Mesendoderm (in vitro differentiated cells): ENCODE data around the gene CFAP45.

ENCODE experiments used
- DNase-seq: peaks from one replicate; pipeline ENCODE4 v3.0.0; 2013
- H2AK5ac ChIP-seq: 2 replicates; pipeline ENCODE4 v1.6.1; 2013; ENCODE audit warnings: low read length, inconsistent platforms
- H2BK120ac ChIP-seq: 2 replicates; pipeline ENCODE4 v1.6.1; 2013; ENCODE audit warnings: low read depth, mild to moderate bottlenecking, low read length, moderate library complexity, mixed read lengths
- H2BK15ac ChIP-seq: replicated peaks from 2 replicates; pipeline ENCODE4 v1.6.1; 2013; ENCODE audit warnings: low read depth, mild to moderate bottlenecking, moderate library complexity
- H2BK5ac ChIP-seq: 2 replicates; pipeline ENCODE4 v1.6.1; 2013; ENCODE audit warnings: low read length, inconsistent platforms
- H3K18ac ChIP-seq: 2 replicates; pipeline ENCODE4 v1.6.1; 2013; ENCODE audit warnings: mild to moderate bottlenecking, low read length, mixed read lengths
- H3K23ac ChIP-seq: one replicate; pipeline ENCODE4 v1.6.1; 2013; ENCODE audit warnings: low read length
- H3K27ac ChIP-seq: 2 replicates; pipeline ENCODE4 v1.5.1; 2013; ENCODE audit warnings: low read depth, mild to moderate bottlenecking, inconsistent platforms, low read length, moderate library complexity
- H3K27me3 ChIP-seq: 2 replicates; pipeline ENCODE4 v1.6.1; 2013; ENCODE audit warnings: low read length, control low read depth, mild to moderate bottlenecking, inconsistent platforms; ENCODE audit not compliant: insufficient read depth, poor library complexity
- H3K36me3 ChIP-seq: 2 replicates; pipeline ENCODE4 v1.6.1; 2013; ENCODE audit warnings: low read length, inconsistent platforms; ENCODE audit not compliant: control insufficient read depth, insufficient read depth
- H3K4ac ChIP-seq: one replicate; pipeline ENCODE4 v1.6.1; 2013; ENCODE audit warnings: low read depth, mild to moderate bottlenecking, low read length, moderate library complexity
- H3K4me1 ChIP-seq: 2 replicates; pipeline ENCODE4 v1.6.1; 2013; ENCODE audit warnings: low read depth, low read length, inconsistent platforms; ENCODE audit not compliant: control insufficient read depth
- H3K4me2 ChIP-seq: 2 replicates; pipeline ENCODE4 v1.6.1; 2013; ENCODE audit warnings: low read length
- H3K4me3 ChIP-seq: 2 replicates; pipeline ENCODE4 v1.5.1; 2013; ENCODE audit warnings: mild to moderate bottlenecking, low read length
- H3K56ac ChIP-seq: one replicate; pipeline ENCODE4 v1.6.1; 2013; ENCODE audit warnings: low read length
- H3K79me1 ChIP-seq: 2 replicates; pipeline ENCODE4 v1.6.1; 2013; ENCODE audit warnings: low read length, inconsistent platforms
- H3K79me2 ChIP-seq: 2 replicates; pipeline ENCODE4 v1.6.1; 2013; ENCODE audit warnings: mild to moderate bottlenecking, low read length; ENCODE audit not compliant: control insufficient read depth, insufficient read depth
- H3K9ac ChIP-seq: 2 replicates; pipeline ENCODE4 v1.6.1; 2013; ENCODE audit warnings: low read length, inconsistent platforms
- H4K5ac ChIP-seq: one replicate; pipeline ENCODE4 v1.6.1; 2013; ENCODE audit warnings: low read length
- H4K8ac ChIP-seq: one replicate; pipeline ENCODE4 v1.6.1; 2013; ENCODE audit warnings: low read depth, mild to moderate bottlenecking, control low read depth, low read length, moderate library complexity
- WGBS: extraction: QIAGEN DNeasy Blood & Tissue Kit; methylation state at CpG from one replicate; pipeline ENCODE4 v1.1.7; 2013; ENCODE audit warnings: low lambda C conversion rate, missing lambda C conversion rate; ENCODE audit not compliant: insufficient coverage; ENCODE audit errors: extremely low coverage; 5-methylcytosine and 5-hydroxymethylcytosine counted together

Gene CFAP45

GRCh38 chr1:159937054-159937750 lies 37.2 kb upstream of the CFAP45 start:
- Histone ChIP-seq H2BK5ac (peak overlapping the region; percentile 62), H3K36me3 (no peaks in the 10 kb centered on the region), H3K27ac (no peak overlapping the region), H4K5ac (no peak overlapping the region), H3K4me2 (no peak overlapping the region), H2BK15ac (no peak overlapping the region), H3K56ac (peak overlapping the region; percentile 69), H3K9ac (peak overlapping the region; percentile 1), H3K4ac (no peak overlapping the region), H3K79me2 (no peaks in the 10 kb centered on the region), H3K27me3 (no peaks in the 10 kb centered on the region), H3K79me1 (no peaks in the 10 kb centered on the region), H4K8ac (no peak overlapping the region), H3K4me1 (peaks cover 7% of the 10 kb centered on the region), H2BK120ac (no peak overlapping the region), H3K4me3 (no peak overlapping the region), H3K18ac (no peak overlapping the region), H3K23ac (no peak overlapping the region), H2AK5ac (peak overlapping the region; percentile 36)
- no peak for DNase-seq
- no CpG with 5 or more reads among the region's 4 CpGs for WGBS

- Histone ChIP-seq H3K9ac (no peak overlapping the region), H2BK5ac (peak overlapping the region; percentile 62), H3K79me2 (no peaks in the 10 kb centered on the region), H3K27ac (no peak overlapping the region), H3K27me3 (no peaks in the 10 kb centered on the region), H3K4me2 (no peak overlapping the region), H3K4me3 (no peak overlapping the region), H3K56ac (peak overlapping the region; percentile 69), H3K4me1 (peaks cover 7% of the 10 kb centered on the region), H2BK15ac (no peak overlapping the region), H3K23ac (no peak overlapping the region), H3K18ac (no peak overlapping the region), H2AK5ac (peak overlapping the region; percentile 36), H4K5ac (no peak overlapping the region), H4K8ac (no peak overlapping the region), H3K79me1 (no peaks in the 10 kb centered on the region), H3K36me3 (no peaks in the 10 kb centered on the region), H3K4ac (no peak overlapping the region), H2BK120ac (no peak overlapping the region)
- WGBS: no CpG with 5 or more reads among the region's 16 CpGs
- DNase-seq: peak; percentile 77
Measured at GRCh38 chr1:159936273-159936904, 36.4 kb upstream of the CFAP45 start.

GRCh38 chr1:159935719-159936272 lies 35.8 kb upstream of the CFAP45 start:
- no peaks in the 10 kb centered on the region for H3K79me1 ChIP-seq
- H2BK15ac ChIP-seq: no peak overlapping the region
- H3K23ac ChIP-seq: no peak overlapping the region
- H3K4me2 ChIP-seq: no peak overlapping the region
- no peak overlapping the region for H3K27ac ChIP-seq
- H2BK5ac ChIP-seq: no peak overlapping the region
- no peak overlapping the region for H4K8ac ChIP-seq
- WGBS: no CpG with 5 or more reads among the region's 4 CpGs
- H2BK120ac ChIP-seq: no peak overlapping the region
- peaks cover 7% of the 10 kb centered on the region for H3K4me1 ChIP-seq
- H3K4ac ChIP-seq: no peak overlapping the region
- H3K18ac ChIP-seq: no peak overlapping the region
- no peak for DNase-seq
- H4K5ac ChIP-seq: no peak overlapping the region
- no peaks in the 10 kb centered on the region for H3K36me3 ChIP-seq
- no peak overlapping the region for H2AK5ac ChIP-seq
- no peak overlapping the region for H3K9ac ChIP-seq
- H3K27me3 ChIP-seq: no peaks in the 10 kb centered on the region
- H3K4me3 ChIP-seq: no peak overlapping the region
- no peak overlapping the region for H3K56ac ChIP-seq
- H3K79me2 ChIP-seq: no peaks in the 10 kb centered on the region

- no peak for DNase-seq
- Histone ChIP-seq H2BK15ac (no peak overlapping the region), H3K56ac (no peak overlapping the region), H2AK5ac (no peak overlapping the region), H3K9ac (no peak overlapping the region), H4K8ac (no peak overlapping the region), H3K23ac (no peak overlapping the region), H3K4me3 (no peak overlapping the region), H3K4me2 (no peak overlapping the region), H3K79me1 (no peaks in the 10 kb centered on the region), H3K18ac (no peak overlapping the region), H3K4ac (no peak overlapping the region), H3K27ac (no peak overlapping the region), H2BK5ac (no peak overlapping the region), H3K79me2 (no peaks in the 10 kb centered on the region), H3K36me3 (no peaks in the 10 kb centered on the region), H4K5ac (no peak overlapping the region), H3K27me3 (no peaks in the 10 kb centered on the region), H3K4me1 (peaks cover 7% of the 10 kb centered on the region), H2BK120ac (no peak overlapping the region)
- WGBS: no CpG with 5 or more reads among the region's 11 CpGs
Measured at GRCh38 chr1:159935305-159935704, 35.3 kb upstream of the CFAP45 start.

GRCh38 chr1:159934136-159935039 lies 34.4 kb upstream of the CFAP45 start:
- Histone ChIP-seq H3K23ac (no peak overlapping the region), H2BK5ac (no peak overlapping the region), H4K8ac (no peak overlapping the region), H3K4me3 (no peak overlapping the region), H3K56ac (no peak overlapping the region), H2AK5ac (no peak overlapping the region), H3K79me2 (no peaks in the 10 kb centered on the region), H3K4me2 (no peak overlapping the region), H3K4me1 (peaks cover 7% of the 10 kb centered on the region), H3K9ac (no peak overlapping the region), H3K36me3 (no peaks in the 10 kb centered on the region), H3K79me1 (no peaks in the 10 kb centered on the region), H3K18ac (no peak overlapping the region), H2BK120ac (no peak overlapping the region), H3K27me3 (no peaks in the 10 kb centered on the region), H3K4ac (no peak overlapping the region), H2BK15ac (no peak overlapping the region), H3K27ac (no peak overlapping the region), H4K5ac (no peak overlapping the region)
- WGBS: no CpG with 5 or more reads among the region's 14 CpGs
- no peak for DNase-seq
